Right renal cortex interstitium (tissue), 3 donors: ENCODE measurements around the gene IL11. TPM values are rescaled to one million over a fixed set of nuclear protein-coding genes. Genes with fewer than 3 reads are reported as not detected.

Experiments
- DNase-seq, 3 donors: peaks; one replicate each; pipeline ENCODE4 v3.0.0-alpha.2; 2013; ENCODE audit warnings: low read depth in 3 of 3, low spot score in 2 of 3
- polyA plus RNA-seq, 3 donors: library from polyadenylated mRNA; unstranded; fragments of 120-200 nt; gene quantifications; one replicate each; pipeline ENCODE4 v1.2.1, GENCODE V29; 2013; ENCODE audit not compliant: insufficient read length in 3 of 3

The IL11 gene
- polyA plus RNA-seq, 3 donors = 0.69 to 1.0 (median 0.90) TPM

DNA sequence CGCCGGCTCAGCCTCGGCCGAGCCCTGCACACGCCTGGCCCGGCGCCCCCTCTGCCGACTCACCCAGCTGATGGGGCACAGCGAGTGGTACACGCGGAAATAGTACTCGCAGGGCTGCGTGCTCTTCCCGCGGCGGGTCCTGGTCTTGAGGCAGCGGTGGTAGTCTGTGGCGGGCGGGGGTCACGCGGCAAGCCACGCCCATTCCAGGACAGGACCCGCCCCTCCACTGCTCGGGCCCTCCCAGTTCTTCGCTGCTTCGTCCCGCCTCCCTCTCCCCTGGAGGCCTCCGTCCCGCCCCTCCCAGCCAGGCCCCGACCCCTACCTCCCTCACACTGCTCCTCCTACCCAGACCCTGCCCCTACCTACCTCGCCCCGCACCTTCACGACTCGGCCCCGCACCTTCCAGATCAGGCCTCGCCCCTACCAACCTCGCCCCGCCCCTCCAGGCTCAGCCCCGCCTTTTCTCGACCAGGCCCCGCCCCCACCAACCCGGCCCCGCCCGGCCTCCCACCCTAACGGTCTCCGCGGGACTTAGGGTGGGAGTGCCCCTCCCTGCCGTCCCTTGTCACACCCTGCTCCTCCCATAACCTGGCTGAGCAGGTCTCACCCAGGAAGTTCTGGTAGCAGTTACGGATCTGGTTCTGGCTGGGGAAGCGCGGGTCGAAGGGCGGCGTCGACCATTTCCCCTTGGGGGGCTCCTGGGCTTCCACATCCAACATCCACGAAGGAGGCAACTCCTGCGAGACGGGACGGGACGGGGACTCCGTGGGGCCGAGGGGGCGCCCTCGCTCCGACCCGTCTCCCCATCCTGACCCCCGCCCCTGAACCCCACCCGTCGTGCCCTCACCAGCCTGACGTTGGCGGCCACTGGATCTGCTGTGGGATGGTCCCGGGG is 16.2 kb downstream of the IL11 start:
- DNase-seq = no peak

DNA sequence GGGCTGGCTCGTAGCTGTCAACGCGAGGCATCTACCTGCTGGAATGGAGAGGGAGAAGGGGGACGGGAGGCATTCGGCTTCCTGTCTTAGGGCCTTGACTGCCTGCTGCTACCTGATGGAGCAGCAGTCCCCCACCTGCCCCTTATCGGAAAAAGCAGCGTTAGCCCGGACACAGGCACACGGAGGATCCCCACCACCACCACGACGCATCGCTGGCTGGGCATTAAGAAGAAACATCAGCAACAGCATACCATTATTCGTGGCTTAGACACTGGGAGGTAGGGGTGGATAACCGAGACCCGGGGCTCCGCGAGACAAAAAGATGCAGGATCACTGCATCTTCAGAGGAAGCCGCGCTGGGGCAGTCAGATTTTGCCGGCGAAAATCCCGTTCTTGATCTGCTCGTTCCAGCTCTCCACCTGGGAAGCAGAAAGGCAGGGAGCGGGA is 16.9 kb downstream of the IL11 start:
- DNase-seq = no peak

DNA sequence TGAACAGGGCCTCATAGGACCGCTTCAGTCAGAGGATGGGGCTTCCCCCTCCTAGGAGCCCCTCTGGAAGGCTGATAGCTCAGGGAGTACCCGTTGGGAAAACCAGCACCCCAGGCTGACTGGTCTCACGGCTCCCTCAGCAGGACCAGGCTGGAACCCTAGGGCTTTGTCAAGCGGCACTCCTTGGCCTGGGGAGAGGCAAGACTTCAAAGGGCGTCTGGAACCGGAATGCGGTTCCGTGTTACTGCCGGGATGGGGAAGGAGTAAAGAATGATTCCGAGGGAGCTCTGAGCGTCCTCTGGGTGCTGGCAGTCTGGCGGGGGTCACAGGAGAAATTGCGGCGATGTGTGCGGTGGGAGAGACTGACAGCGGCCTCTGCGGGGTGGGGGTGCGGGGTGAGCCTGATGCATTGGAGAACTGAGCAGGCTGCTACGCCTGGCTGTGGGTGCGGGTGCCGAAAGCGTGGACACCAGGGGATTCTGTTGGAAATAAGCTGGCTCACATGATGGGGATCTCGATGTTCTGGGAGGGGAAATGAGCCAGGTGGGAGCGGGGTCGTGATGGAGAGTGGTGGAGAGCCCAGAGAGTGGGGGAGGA is 17.6 kb downstream of the IL11 start:
- DNase-seq = no peak

DNA sequence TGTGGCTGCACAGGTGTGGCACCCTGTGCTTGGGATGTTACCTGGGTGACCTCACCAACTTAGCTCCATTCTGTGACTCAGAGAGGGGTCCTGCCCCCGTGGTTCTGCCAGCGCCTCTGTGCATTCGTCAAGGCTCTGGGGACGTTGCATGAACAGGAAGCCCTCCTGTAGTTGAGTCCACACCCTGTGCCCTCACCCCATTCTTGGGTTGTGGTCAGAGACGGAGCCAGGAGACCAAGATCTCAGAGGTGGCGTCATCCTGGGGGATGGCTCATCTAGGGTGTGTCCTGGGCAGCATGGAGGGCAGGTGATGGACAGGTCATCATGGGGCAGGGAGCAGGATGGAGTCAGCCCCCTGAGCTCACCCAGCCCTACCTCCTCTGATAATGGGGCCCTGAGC is 18.2 kb downstream of the IL11 start:
- no peak for DNase-seq

DNA sequence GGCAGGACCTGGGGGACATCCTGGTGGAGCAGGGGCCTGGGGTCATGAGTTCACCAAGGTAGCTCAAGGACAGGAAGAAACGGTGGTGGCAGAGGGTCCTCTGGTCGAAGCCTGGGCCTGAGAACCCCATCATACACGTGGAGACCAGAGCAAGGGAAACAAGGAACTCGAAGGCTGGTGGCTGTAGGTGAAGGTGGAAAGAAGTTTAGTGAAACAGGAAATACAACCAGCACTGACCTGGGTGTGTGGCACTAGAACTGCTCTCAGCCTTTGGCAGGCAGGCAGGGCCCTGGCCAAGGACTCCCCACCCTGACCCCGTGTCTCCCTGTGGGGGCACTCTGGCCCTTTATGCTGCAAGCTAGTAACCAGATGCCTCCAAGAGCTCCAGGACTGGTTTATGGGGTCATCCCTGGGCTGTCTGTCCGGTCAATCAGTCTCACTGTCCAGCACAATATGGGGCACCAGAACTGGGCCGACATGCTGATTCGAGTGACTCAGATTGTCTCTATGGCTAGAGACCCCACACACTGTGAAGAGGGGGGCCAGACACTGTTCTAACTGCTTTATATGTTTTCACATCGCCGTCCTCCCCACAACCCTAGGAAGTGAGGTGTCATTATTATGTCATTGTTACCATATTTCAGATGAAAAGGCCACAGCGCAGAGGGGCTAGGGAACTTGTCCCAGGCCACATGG is 19.5 kb downstream of the IL11 start:
- DNase-seq = no peak

DNA sequence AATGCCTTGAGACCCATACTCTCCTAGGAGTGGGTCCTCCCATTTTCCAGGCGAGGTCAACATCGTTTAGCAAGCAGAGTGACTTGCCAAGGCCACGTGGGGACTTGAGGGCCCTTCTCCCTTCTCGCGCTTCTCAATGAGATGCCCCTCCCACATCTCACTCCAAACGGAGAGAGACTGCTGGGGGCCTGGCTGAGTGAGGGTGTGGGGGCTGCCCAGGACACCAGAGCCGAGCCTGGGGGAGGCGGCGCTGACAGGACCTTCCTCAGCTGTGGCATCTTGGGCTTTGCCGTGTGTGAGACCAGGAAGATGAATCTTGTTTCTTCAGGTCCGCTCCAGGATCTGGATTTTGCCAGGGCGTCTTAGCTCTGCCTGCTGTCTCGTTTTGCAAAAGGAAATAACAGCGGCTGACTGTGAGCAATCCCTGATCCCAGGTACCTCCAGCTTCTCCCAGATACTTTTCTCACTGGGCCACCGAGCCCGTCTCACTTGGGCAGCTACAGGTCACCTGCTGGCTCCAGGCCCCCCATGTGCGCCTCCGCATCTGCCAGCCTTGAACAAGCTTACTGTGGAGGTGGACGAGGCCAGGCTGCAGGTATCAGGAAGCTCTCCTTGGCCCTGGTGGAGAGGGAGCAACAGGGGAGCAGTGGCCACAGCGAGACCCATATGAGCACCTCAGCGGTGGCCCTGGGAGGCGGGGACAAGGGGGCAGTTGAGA is 21.8 kb downstream of the IL11 start:
- DNase-seq = no peak

DNA sequence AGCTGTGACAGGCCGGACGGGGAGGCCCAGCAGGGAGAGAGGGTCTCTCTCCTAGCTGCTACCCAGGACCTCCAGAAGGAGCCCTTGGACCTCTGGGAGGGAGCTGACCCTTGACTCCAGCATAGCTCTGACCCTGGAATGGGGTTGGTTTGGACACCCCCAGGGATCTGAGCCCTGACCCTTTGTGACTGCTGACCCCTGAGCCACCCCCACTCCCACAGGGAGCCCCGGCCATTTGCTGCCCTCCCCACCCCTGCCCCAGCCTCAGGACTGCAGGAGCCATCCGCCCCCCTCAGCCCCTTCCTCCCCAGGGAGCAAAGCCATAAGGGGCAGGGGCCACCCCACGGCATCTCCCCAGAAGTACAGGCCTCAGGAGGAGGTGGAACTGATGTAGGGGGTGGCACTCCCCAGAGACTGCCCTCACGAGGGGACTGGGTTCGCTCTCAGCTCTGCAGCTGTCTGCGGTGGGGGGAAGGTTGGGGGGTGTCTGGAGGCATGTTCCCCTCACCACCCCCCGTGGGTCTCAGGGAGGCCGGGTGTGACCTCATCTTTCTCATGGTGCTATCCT is 22.7 kb downstream of the IL11 start:
- no peak for DNase-seq

DNA sequence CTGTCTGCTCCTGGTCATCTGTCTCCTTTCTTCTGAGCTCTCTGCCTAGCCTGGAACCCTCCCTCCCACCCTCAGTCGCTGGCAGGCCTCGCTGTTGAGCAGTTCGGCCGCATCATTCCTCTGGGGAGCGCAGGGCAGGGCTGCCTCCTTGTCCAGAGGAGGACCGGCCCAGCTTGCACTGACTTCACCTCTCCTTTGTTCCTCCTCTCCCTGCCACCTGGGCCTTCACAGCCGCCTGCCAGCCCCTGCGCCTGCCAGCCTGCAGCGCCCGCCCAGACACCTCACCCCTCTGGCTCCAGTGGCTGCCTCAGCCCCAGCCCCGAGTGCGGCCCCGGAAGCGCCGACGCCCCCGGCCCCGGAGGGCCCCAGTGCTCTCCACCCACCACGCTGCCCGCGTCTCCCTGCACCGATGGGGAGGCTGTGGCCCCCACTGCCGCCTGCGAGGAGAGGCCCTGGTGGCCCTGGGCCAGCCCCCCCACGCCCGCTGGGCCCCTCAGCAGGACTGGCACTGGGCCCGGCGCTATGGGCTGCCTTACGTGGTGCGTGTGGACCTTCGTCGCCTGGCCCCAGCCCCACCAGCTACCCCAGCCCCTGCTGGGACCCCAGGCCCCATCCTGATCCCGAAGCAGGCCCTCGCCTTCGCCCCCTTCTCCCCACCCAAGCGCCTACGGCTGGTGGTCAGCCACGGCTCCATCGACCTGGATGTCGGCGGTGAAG is 23.4 kb downstream of the IL11 start:
- no peak for DNase-seq

DNA sequence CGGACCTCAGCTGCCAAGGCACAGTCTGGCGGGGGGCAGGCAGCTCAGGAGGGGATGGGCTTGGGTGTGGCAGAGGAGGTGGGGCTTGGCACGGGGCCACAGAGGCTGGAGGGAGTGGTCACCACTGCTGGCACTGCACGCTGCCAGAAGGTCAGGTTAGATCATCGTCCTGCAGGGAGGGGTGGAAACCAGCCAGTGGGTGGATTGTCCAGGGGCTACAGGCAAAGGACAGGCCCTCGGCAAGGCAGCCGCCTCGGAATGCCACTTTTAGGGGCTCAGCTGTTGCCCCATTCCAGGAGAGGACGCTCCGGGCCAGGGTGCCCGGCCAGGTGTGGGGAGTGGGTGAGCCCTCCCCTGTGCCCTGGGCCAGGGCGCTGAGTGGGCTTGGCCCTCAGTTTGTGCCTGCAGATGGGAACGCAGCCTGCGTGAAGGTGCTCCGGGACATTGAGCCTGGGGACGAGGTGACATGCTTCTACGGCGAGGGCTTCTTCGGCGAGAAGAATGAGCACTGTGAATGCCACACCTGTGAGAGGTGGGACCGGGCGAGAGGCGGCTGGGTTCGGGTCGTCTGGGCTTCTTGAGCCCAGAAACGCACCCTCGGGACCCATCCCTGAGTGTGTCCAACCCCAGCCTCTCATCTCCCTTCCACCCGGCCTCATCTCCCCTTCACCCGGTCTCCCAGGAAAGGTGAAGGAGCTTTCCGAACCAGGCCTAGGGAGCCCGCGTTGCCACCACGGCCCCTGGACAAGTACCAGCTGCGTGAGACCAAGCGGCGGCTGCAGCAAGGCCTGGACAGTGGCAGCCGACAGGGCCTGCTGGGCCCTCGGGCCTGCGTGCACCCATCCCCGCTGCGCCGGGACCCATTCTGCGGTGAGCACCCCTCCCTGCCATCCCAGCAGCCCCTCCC is 24.2 kb downstream of the IL11 start:
- DNase-seq = no peak

DNA sequence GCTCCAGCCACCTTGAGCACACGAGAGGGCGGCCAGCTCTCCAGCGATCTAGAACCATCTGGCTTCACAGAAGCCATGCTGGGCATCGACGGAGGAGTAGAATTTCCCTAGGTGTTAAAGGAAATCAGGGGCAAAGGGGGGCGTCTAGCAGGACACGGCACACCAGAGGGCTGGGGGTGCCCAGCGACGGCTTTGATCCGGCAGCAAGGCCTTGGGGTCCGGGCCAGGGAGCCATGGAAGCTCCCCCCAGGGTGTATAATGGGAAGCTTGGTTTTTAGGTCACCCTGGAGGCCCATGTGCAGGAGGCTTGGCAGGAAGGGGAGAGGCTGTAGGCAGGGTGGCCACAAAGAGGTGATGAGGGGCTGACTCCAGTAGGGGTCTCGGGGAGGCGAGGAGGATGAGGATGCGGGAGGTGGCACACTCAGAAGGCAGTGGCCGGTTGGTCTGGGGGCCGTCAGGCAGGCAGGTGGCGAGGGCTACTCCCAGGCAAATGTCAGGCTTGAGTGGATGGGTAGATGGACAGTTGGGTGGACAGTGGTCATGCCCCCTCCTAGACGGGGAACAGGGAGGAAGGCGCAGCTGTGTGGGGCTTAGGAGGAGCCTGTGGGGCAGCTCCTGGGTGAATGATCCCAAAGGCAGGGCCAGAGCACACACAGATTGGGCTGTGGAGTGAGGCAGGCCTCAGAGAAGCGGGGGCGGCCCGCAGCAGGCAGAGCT is 25.0 kb downstream of the IL11 start:
- no peak for DNase-seq

DNA sequence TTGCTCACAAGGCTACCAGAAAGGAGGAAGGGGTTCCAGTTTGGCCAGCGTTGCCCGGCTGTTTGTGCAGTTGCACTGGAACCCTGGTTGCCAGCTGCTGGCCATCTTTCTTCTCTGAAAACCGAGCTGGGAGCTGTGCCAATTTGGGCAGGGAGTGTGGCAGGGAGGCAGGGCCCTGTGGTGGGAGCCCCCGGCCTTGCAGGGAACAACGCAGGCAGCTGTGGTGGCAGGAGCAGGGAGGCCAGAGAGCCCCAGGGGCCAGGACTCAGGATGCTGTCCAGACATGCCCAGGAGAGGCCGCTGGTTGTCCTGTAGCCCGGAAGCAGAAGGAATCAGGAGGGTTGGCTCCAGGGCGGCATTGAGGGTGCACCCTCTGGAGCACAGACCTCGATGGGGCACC is 25.8 kb downstream of the IL11 start:
- no peak for DNase-seq

DNA sequence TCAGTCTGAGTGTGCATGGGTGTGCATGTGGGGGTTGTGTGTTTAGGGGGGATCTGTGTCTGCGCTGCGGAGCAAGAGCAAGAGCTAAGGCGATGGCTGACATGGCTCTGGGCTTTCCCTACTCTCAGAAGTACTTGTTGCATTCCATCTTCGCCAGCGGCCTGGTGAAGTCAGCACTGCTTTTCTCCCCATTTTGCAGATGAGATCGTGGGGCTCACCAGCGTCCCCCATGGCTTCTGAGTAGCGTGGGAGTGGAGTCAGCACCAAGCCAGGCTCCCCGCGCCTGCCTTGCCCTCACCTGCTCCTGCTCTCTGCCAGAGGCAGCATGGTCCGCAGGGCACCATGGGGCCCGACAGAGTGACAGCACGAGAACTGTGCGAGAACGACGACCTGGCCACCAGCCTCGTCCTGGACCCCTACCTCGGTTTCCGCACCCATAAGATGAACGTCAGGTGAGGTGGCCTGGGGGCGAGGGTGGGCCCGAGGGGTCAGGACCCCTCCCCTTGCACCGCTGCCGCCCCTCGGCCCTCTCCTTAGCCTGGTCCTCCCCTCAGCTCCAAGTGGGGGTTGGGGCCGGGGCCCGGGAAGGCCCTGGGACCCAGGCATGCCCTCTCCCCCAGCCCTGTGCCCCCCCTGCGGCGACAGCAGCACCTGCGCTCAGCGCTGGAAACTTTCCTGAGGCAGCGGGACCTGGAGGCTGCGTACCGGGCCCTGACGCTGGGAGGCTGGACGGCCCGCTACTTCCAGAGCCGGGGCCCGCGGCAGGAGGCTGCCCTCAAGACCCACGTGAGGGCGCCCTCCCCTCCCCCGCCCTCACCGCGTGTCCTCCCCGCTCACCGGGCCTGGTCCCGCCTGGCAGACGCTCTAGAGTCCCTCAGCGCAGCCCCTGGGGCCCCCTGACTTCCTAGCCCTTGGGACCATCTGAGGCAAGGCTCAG is 28.4 kb downstream of the IL11 start:
- no peak for DNase-seq

DNA sequence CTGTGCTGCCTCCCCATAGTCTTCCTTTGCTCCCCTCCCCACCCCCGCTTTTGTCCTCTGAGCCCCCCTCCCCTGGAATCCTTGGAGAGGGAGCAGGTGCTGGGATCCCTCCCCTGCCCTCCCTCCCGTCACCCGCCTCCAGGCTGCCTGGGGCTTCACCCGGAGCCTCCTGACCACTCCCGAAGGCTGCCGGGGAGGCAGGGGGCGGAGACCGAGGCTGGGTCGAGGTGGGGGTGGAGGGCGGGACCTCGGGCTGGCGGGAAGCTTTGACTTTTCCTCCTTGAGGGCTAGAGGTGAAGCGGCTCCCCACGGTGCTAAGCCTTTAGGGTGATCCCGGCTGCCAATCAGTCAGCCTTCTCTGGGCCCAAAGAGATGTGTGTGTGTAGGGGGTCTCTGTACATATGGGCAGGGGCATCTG is 29.1 kb downstream of the IL11 start:
- no peak for DNase-seq

DNA sequence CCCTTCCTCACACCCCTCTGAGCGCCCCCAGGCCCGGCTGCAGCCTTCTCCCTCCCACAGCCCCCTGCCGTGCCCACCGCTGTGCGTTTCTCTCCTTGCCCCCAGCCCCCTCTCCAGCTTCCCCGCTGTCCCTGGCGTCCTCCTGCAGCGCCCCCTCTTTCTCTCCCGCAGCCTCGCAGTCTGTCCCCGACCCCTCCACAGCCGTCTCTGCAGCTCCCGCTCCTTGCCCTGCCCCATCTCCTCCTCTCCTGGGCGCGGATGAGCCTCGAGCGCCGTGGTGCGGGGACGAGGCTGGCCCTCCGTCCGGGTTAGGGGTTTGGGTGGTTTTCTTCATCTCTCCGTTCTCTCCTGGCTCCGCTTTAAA is 29.5 kb downstream of the IL11 start:
- no peak for DNase-seq

DNA sequence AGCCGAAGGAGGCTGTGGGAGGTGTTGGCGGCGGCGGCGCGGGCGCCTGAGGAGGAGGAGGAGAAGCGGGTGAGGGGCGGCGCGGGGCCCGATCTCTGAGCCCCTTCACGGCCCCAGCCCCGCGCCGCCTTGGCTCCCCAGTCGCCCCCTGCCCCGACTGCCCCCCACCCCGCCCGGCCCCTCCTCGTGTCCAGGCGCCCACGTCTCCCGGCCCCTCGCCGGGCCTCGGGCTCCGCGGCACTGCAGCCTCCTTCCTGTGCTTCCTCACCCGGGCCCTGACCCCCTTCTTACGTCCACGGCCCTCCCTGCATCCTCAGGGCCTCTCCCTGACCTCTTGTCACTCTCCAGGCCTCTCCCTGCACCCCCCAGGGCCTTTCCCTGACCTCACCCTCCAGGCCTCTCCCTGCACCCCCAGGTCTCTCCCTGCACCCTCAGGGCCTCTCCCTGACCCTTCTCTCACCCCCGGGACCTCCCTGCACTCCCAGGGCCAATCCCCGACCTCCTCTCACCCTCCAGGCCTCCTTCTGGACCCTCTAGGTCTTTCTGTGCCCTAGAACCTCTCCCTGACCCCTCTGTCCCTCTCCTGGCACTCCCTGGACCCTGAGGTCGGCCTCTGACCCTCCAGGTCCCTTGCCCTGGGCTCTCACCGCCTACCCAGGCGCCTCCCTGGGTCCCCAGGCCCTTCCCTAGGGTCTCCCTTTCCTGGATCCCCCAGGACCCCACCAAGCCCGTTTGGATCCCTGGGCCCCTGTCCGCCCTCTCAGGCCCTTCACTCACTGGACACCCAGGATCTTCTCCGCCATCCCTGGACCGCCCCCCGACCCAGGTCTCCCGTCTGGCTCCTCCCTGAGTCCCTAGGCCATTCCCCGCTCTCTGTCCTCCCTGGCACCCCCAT is 30.1 kb downstream of the IL11 start:
- DNase-seq = no peak
